CD4-positive, alpha-beta T cell treated with Interferon gamma for 1 hour (primary cell): ENCODE results near the gene PLD1.
"Not testable (repeated sequence)": the region's sequence is repeated elsewhere in the genome, so short reads cannot be mapped to it uniquely, and the experiment has no call there.

ENCODE experiments used
- DNase-seq: peaks from one replicate; pipeline ENCODE4 v3.0.0-alpha.2; 2020

The PLD1 gene

GRCh38 chr3:171770689-171771620 is 39.3 kb downstream of the PLD1 start:
- DNase-seq, result no peak

GRCh38 chr3:171769461-171769860 is 40.8 kb downstream of the PLD1 start:
- no peak for DNase-seq

- no peak for DNase-seq
These were observed 41.3 kb downstream of the PLD1 start for GRCh38 chr3:171768986-171769385.

GRCh38 chr3:171768281-171768900 is 41.9 kb downstream of the PLD1 start:
- no peak for DNase-seq

GRCh38 chr3:171765511-171765887 is 44.8 kb downstream of the PLD1 start:
- no peak for DNase-seq

- DNase-seq, result no peak
These were observed 46.9 kb downstream of the PLD1 start for GRCh38 chr3:171763392-171763791.

GRCh38 chr3:171760477-171760876 is 49.8 kb downstream of the PLD1 start:
- DNase-seq, result no peak

GRCh38 chr3:171758109-171758508 is 52.2 kb downstream of the PLD1 start:
- DNase-seq, result no peak

- DNase-seq, result no peak
These were observed 52.8 kb downstream of the PLD1 start for GRCh38 chr3:171757361-171758034.

- no peak for DNase-seq
These were observed 54.6 kb downstream of the PLD1 start for GRCh38 chr3:171755656-171756055.

- DNase-seq, result no peak
These were observed 55.2 kb downstream of the PLD1 start for GRCh38 chr3:171755015-171755589.

- DNase-seq, result no peak
These were observed 56.4 kb downstream of the PLD1 start for GRCh38 chr3:171753665-171754408.

- no peak for DNase-seq
These were observed 57.2 kb downstream of the PLD1 start for GRCh38 chr3:171753025-171753472.

GRCh38 chr3:171752329-171752728 is 58.0 kb downstream of the PLD1 start:
- DNase-seq, result no peak

- no peak for DNase-seq
These were observed 61.2 kb downstream of the PLD1 start for GRCh38 chr3:171749124-171749523.

- DNase-seq, result no peak
These were observed 62.0 kb downstream of the PLD1 start for GRCh38 chr3:171748064-171748924.

GRCh38 chr3:171747223-171747920 is 62.9 kb downstream of the PLD1 start:
- no peak for DNase-seq

GRCh38 chr3:171746320-171747222 is 63.7 kb downstream of the PLD1 start:
- DNase-seq, result not testable (repeated sequence)

- no peak for DNase-seq
These were observed 64.5 kb downstream of the PLD1 start for GRCh38 chr3:171745577-171746319.
